GM13977 (cell line): Measurements from ENCODE around the gene CSMD2.
A peak's percentile ranks its signal among the peaks of the same experiment; 100 is the strongest.

ENCODE experiments used
- DNase-seq: peaks from one replicate; pipeline ENCODE4 v3.0.0; 2012; ENCODE audit warnings: low spot score
- in situ Hi-C: fragments of 300-500 bp; cut with MboI; formaldehyde crosslinking; loops from one replicate; pipeline ENCODE4 v1.12.0; 2022; ENCODE audit warnings: low sequenced_read_pairs, low pct_unique_long_range_greater_than_20kb, mixed read lengths, inconsistent platforms; ENCODE audit not compliant: unreplicated experiment
- TF ChIP-seq, protein P1 (sequence below): IDR thresholded peaks from 2 replicates; pipeline ENCODE4 v1.5.1; 2012; ENCODE audit warnings: mild to moderate bottlenecking, control low read depth; ENCODE audit not compliant: insufficient read depth; ENCODE audit errors: extremely low read depth, missing control alignments

CSMD2 gene

GRCh38 chr1:34167389-34167788 lies 2.4 kb upstream of the CSMD2 start:
- no peak for DNase-seq
- in situ Hi-C loops, result no loop called here
- TF ChIP-seq, protein P1, sequence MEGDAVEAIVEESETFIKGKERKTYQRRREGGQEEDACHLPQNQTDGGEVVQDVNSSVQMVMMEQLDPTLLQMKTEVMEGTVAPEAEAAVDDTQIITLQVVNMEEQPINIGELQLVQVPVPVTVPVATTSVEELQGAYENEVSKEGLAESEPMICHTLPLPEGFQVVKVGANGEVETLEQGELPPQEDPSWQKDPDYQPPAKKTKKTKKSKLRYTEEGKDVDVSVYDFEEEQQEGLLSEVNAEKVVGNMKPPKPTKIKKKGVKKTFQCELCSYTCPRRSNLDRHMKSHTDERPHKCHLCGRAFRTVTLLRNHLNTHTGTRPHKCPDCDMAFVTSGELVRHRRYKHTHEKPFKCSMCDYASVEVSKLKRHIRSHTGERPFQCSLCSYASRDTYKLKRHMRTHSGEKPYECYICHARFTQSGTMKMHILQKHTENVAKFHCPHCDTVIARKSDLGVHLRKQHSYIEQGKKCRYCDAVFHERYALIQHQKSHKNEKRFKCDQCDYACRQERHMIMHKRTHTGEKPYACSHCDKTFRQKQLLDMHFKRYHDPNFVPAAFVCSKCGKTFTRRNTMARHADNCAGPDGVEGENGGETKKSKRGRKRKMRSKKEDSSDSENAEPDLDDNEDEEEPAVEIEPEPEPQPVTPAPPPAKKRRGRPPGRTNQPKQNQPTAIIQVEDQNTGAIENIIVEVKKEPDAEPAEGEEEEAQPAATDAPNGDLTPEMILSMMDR, result no peak

DNA sequence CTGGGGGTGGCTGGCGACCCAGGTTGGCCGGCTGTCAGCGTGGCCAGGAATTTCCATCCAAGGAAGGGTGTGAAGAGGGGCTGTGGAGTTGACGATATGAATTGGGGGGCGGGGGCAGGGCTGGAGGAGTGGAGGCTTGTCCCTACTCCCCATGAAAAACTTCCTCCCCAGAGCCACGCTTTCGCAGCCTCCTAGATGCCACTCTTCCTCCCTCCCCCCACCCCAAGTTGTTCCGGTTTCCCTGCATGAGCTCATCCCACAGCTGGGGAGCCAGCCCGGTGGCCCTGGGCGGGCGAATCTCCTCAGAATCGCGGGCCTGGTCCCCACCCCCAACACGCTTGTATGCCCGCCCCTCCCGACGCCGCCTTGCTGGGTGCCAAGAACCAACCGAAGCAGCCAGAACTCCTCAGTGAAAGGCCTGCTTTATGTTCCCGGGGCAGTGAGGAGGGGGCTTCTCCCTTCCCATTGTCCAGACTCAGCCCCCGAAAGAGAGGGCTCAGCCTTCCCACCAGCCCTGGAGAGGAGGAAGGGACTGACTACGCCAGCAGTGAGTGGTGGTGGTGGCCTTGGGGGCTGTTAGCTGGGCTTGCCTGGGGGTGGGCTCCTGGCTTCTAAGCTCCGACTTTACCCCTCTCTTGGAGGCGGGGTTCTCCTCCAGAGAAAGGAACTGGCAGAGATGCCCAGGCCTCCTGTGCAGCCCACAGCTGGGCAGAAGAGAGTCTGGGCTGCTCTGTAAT lies 1.8 kb upstream of the CSMD2 start:
- TF ChIP-seq, protein P1, result no peak
- DNase-seq, result no peak
- in situ Hi-C loops, result no loop called here

GRCh38 chr1:34166191-34166624 lies 1.2 kb upstream of the CSMD2 start:
- in situ Hi-C loops, result no loop called here
- TF ChIP-seq, protein P1, result no peak
- no peak for DNase-seq

DNA sequence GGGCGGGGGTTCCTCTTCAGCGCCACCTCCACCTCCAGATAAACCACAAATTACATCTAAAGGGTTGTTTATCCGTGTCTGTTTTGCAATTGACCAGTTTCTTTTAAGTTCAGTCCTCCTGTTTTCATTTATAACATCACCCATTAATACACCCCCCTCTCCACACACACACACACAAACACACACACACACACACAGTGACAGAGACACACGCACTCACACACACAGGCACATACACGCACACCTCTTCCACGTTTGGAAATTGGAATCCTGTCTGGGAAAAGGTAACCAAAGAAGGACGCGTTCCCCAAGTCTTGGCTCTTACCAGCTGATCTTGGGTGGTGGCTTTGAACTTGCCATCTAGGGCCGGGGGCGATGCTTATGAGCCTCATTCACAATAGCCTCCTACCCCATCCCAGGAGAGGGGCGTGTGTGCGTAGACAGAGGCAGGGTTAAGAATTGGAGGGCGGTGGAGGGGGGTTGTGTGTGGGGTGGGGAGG lies 442 bp upstream of the CSMD2 start:
- TF ChIP-seq, protein P1, result no peak
- in situ Hi-C loops, result no loop called here
- no peak for DNase-seq

- in situ Hi-C loops, result no loop called here
- TF ChIP-seq, protein P1, result no peak
- no peak for DNase-seq
Observed at GRCh38 chr1:34163792-34164731, 968 bp downstream of the CSMD2 start.

- DNase-seq, result peak; percentile 75
- in situ Hi-C loops, result no loop called here
- TF ChIP-seq, protein P1, result peak; percentile 77
Observed at GRCh38 chr1:34162852-34163766, 1.9 kb downstream of the CSMD2 start.
